A549 (cell line): ENCODE measurements around the gene PDE4DIP.
"Not testable (repeated sequence)": the region's sequence is repeated elsewhere in the genome, so short reads cannot be mapped to it uniquely, and the experiment has no call there.

Source experiments
- CBX2 ChIP-seq: fragments of 200-600 bp; sonication (generic); IDR thresholded peaks from 2 replicates; pipeline ENCODE4 v1.6.1; 2016; ENCODE audit warnings: low read depth, mild to moderate bottlenecking, borderline replicate concordance
- CTCF ChIP-seq: fragments of >200 bp; sonication (Bioruptor Twin); formaldehyde crosslinking; IDR thresholded peaks from 3 replicates; pipeline ENCODE4 v1.5.1; 2016
- ESRRA ChIP-seq: fragments of 150-350 bp; IDR thresholded peaks from 2 replicates; pipeline ENCODE4 v1.6.1; 2014; ENCODE audit warnings: mild to moderate bottlenecking, low read length, borderline replicate concordance
- MYC ChIP-seq: IDR thresholded peaks from 2 replicates; pipeline ENCODE4 v1.6.1; 2012; ENCODE audit warnings: mild to moderate bottlenecking, inconsistent platforms, low read length, improper control_type of control experiment, borderline replicate concordance
- NR3C1 ChIP-seq: fragments of >200 bp; sonication (Bioruptor Twin); formaldehyde crosslinking; IDR thresholded peaks from 3 replicates; pipeline ENCODE4 v1.6.1; 2017
- POLR2A ChIP-seq: IDR thresholded peaks from 2 replicates; pipeline ENCODE4 v1.6.1; 2012; ENCODE audit warnings: mild to moderate bottlenecking, low read length
- POLR2AphosphoS2 ChIP-seq: conservative IDR thresholded peaks from 2 replicates; pipeline ENCODE4 v1.6.1; 2012; ENCODE audit warnings: low read length, improper control_type of control experiment, inconsistent platforms
- RFX5 ChIP-seq: fragments of 450-650 bp; IDR thresholded peaks from 2 replicates; pipeline ENCODE4 v1.7.1; 2014; ENCODE audit warnings: antibody characterized with exemption, mild to moderate bottlenecking, moderate library complexity
- SREBF2 ChIP-seq: fragments of 450-650 bp; IDR thresholded peaks from 2 replicates; pipeline ENCODE4 v1.6.1; 2014; ENCODE audit warnings: mild to moderate bottlenecking, moderate library complexity
- USF2 ChIP-seq: fragments of 450-650 bp; IDR thresholded peaks from 2 replicates; pipeline ENCODE4 v1.6.1; 2014; ENCODE audit warnings: antibody characterized with exemption

DNA sequence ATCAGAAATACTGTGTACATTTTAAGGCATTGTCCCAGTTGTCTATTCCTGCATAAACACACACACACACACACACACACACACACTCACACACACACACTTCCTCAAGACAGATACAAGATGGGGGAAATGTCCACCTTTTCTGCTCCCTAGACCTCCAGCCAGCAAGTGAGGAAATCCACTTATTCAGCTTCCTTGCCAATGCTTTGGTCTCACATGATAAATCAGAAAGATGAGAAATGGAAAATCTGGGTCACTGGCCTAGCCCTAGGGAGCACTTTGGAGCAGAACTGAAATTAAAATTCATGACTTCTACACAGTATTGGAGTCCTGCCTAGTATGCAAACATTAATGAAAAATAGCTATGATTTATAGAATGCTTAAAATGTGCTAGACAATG lies 15.3 kb upstream of the PDE4DIP start:
- TF ChIP-seq USF2, POLR2AphosphoS2, POLR2A, SREBF2, CTCF, NR3C1, MYC, CBX2, ESRRA, RFX5: not testable (repeated sequence)
